CD14-positive monocyte (primary cell): ENCODE results near the gene KRT73. TPM values are rescaled to one million over a fixed set of nuclear protein-coding genes. Genes with fewer than 3 reads are reported as not detected.
A peak's percentile ranks its signal among the peaks of the same experiment; 100 is the strongest.

Source experiments
- DNase-seq, 3 donors: peaks; one replicate each; pipeline ENCODE4 v3.0.0-alpha.2; 2011 to 2022
- H2AFZ ChIP-seq: 2 replicates; pipeline ENCODE4 v1.6.0; 2012; ENCODE audit warnings: mild to moderate bottlenecking, low read depth, low read length, inconsistent platforms; ENCODE audit not compliant: insufficient read depth, poor library complexity, severe bottlenecking
- H3K27ac ChIP-seq, 2 donors: 1 replicate in 1 of 2; 2 replicates in 1 of 2; pipeline ENCODE4 v1.5.1; 2012 to 2013; ENCODE audit warnings: low read length in 2 of 2, control low read depth in 1 of 2, inconsistent platforms in 1 of 2, low read depth in 1 of 2, mild to moderate bottlenecking in 1 of 2
- H3K27me3 ChIP-seq, 2 donors: one replicate each; pipeline versions ENCODE4 v1.6.0 to v1.6.1; 2011 to 2013; ENCODE audit warnings: low read length in 2 of 2; ENCODE audit not compliant: control insufficient read depth in 2 of 2, insufficient read depth in 2 of 2
- H3K36me3 ChIP-seq, 2 donors: replicated peaks in 1 of 2; 1 replicate in 1 of 2; 2 replicates in 1 of 2; pipeline versions ENCODE4 v1.5.1 to v1.6.1; 2012 to 2013; ENCODE audit warnings: low read length in 2 of 2, control low read depth in 1 of 2, inconsistent platforms in 1 of 2, mild to moderate bottlenecking in 1 of 2; ENCODE audit not compliant: insufficient read depth in 2 of 2, control insufficient read depth in 1 of 2
- H3K4me1 ChIP-seq, 2 donors: 1 replicate in 1 of 2; 2 replicates in 1 of 2; pipeline versions ENCODE4 v1.5.1 to v1.6.1; 2012 to 2013; ENCODE audit warnings: low read length in 2 of 2, control low read depth in 1 of 2, inconsistent platforms in 1 of 2, mild to moderate bottlenecking in 1 of 2, moderate library complexity in 1 of 2; ENCODE audit not compliant: insufficient read depth in 2 of 2, control insufficient read depth in 1 of 2
- H3K4me2 ChIP-seq: replicated peaks from 2 replicates; pipeline ENCODE3; 2012; ENCODE audit warnings: low read length, moderate library complexity, mild to moderate bottlenecking; ENCODE audit not compliant: poor library complexity, severe bottlenecking; ENCODE audit errors: extremely low read depth
- H3K4me3 ChIP-seq, 3 experiments: fragments of 200-600 bp in 1 of 3; sonication (generic) in 1 of 3; replicated peaks in 1 of 3; 1 replicate in 2 of 3; 2 replicates in 1 of 3; pipeline ENCODE4 v1.5.1; 2011 to 2013; ENCODE audit warnings: low read length in 3 of 3, mild to moderate bottlenecking in 3 of 3, control low read depth in 2 of 3, low read depth in 2 of 3, inconsistent platforms in 1 of 3, moderate library complexity in 1 of 3
- H3K79me2 ChIP-seq: 2 replicates; pipeline ENCODE4 v1.6.0; 2012; ENCODE audit warnings: mild to moderate bottlenecking, control low read depth, inconsistent platforms, low read length, moderate library complexity; ENCODE audit not compliant: insufficient read depth
- H3K9ac ChIP-seq: 2 replicates; pipeline ENCODE4 v1.6.0; 2017; ENCODE audit warnings: low read length, mild to moderate bottlenecking; ENCODE audit not compliant: insufficient read depth, poor library complexity, severe bottlenecking
- H3K9me3 ChIP-seq, 2 donors: replicated peaks in 1 of 2; 1 replicate in 1 of 2; 2 replicates in 1 of 2; pipeline versions ENCODE4 v1.5.1 to v1.6.1; 2012 to 2013; ENCODE audit warnings: low read length in 2 of 2, control low read depth in 1 of 2; ENCODE audit not compliant: control insufficient read depth in 1 of 2, insufficient read depth in 1 of 2
- H4K20me1 ChIP-seq: 2 replicates; pipeline ENCODE4 v1.6.0; 2012; ENCODE audit warnings: mild to moderate bottlenecking, low read length, control low read depth, moderate library complexity; ENCODE audit not compliant: insufficient read depth
- H3K27ac Mint-ChIP-seq, 7 donors: one replicate each; pipeline ENCODE4 v1.8.0; 2020; ENCODE audit warnings: mild to moderate bottlenecking in 7 of 7, mixed read lengths in 7 of 7, moderate library complexity in 6 of 7, inconsistent platforms in 2 of 7
- H3K27me3 Mint-ChIP-seq, 3 donors: one replicate each; pipeline ENCODE4 v1.8.0; 2021 to 2022; ENCODE audit warnings: low read depth in 3 of 3, mild to moderate bottlenecking in 3 of 3, mixed read lengths in 3 of 3, moderate library complexity in 3 of 3, inconsistent platforms in 1 of 3
- H3K36me3 Mint-ChIP-seq, 2 donors: one replicate each; pipeline ENCODE4 v1.8.0; 2020; ENCODE audit warnings: mixed read lengths in 2 of 2, inconsistent platforms in 1 of 2, mild to moderate bottlenecking in 1 of 2
- H3K4me1 Mint-ChIP-seq: one replicate; pipeline ENCODE4 v1.8.0; 2020; ENCODE audit warnings: mild to moderate bottlenecking, mixed read lengths
- H3K4me3 Mint-ChIP-seq, 2 donors: one replicate each; pipeline ENCODE4 v1.8.0; 2020; ENCODE audit warnings: mild to moderate bottlenecking in 2 of 2, mixed read lengths in 2 of 2, moderate library complexity in 1 of 2
- H3K9me3 Mint-ChIP-seq, 7 donors: one replicate each; pipeline ENCODE4 v1.8.0; 2020 to 2022; ENCODE audit warnings: mixed read lengths in 7 of 7, mild to moderate bottlenecking in 6 of 7, moderate library complexity in 6 of 7, inconsistent platforms in 2 of 7
- CTCF ChIP-seq: fragments of 200-600 bp; IDR thresholded peaks from one replicate; pipeline ENCODE4 v1.8.0; 2022; ENCODE audit warnings: antibody characterized with exemption, mild to moderate bottlenecking
- WGBS: methylation state at CpG from one replicate; pipeline ENCODE4 v1.1.5; 2013; ENCODE audit warnings: missing lambda C conversion rate; ENCODE audit not compliant: insufficient coverage; 5-methylcytosine and 5-hydroxymethylcytosine counted together
- intact Hi-C, 2 donors: fragments of 100-400 bp; cut with micrococcal nuclease; formaldehyde crosslinking; loops; one replicate each; pipeline versions ENCODE4 v1.15.0 to v1.15.1; 2023
- polyA plus RNA-seq, 3 donors: library from polyadenylated mRNA; depleted of rRNA in 1 of 3; unstranded in 2 of 3; stranded (reverse) in 1 of 3; fragments of 300-500 nt in 2 of 3; fragments of >200 nt in 1 of 3; fragmentation: Illumina TruSeq in 2 of 3; gene quantifications; 1 replicate in 2 of 3; 2 replicates in 1 of 3; pipeline ENCODE4 v1.2.3, GENCODE V29; 2012 to 2021

Gene KRT73
- polyA plus RNA-seq, 3 donors = not detected

- Mint-ChIP-seq H3K9me3 (peaks cover 0 to 3% (median 0%) of the 10 kb centered on the region in 7 donors), H3K4me3 (peak overlapping the region in 1 of 2 donors; percentile 66), H3K4me1 (peaks cover 6% of the 10 kb centered on the region), H3K27ac (peak overlapping the region in 1 of 7 donors; percentile 61), H3K27me3 (peaks cover 4 to 6% (median 6%) of the 10 kb centered on the region in 3 donors), H3K36me3 (no peaks in the 10 kb centered on the region)
- H4K20me1 ChIP-seq = no peaks in the 10 kb centered on the region
- H3K9me3 ChIP-seq = no peaks in the 10 kb centered on the region
- peak overlapping the region; percentile 59 for H2AFZ ChIP-seq
- no peak for DNase-seq
- WGBS = no CpG with 5 or more reads among the region's 6 CpGs
- no peaks in the 10 kb centered on the region for H3K36me3 ChIP-seq
- H3K9ac ChIP-seq = no peak overlapping the region
- H3K27me3 ChIP-seq = no peaks in the 10 kb centered on the region
- TF ChIP-seq CTCF = no peak
- H3K4me1 ChIP-seq = peaks cover 10% of the 10 kb centered on the region in 2 donors
- H3K4me3 ChIP-seq = no peak overlapping the region
- no peak overlapping the region for H3K27ac ChIP-seq
- intact Hi-C loops = no loop called here
- no peak overlapping the region for H3K4me2 ChIP-seq
- H3K79me2 ChIP-seq = no peaks in the 10 kb centered on the region
Observed at GRCh38 chr12:52615208-52615868, 3.0 kb downstream of the KRT73 start.

GRCh38 chr12:52614381-52615207 lies 3.8 kb downstream of the KRT73 start:
- Histone ChIP-seq H3K9ac (no peak overlapping the region), H2AFZ (no peak overlapping the region), H3K27me3 (no peaks in the 10 kb centered on the region), H3K36me3 (no peaks in the 10 kb centered on the region), H3K27ac (no peak overlapping the region), H3K79me2 (no peaks in the 10 kb centered on the region), H3K4me2 (no peak overlapping the region), H3K9me3 (no peaks in the 10 kb centered on the region), H3K4me3 (no peak overlapping the region), H4K20me1 (no peaks in the 10 kb centered on the region), H3K4me1 (peaks cover 10% of the 10 kb centered on the region in 2 donors)
- H3K9me3 Mint-ChIP-seq = peaks cover 0 to 3% (median 0%) of the 10 kb centered on the region in 7 donors
- H3K27me3 Mint-ChIP-seq = peaks cover 4 to 10% (median 6%) of the 10 kb centered on the region in 3 donors
- WGBS = 94% methylated on average over 9 of the region's 10 CpGs
- intact Hi-C loops = no loop called here
- peak overlapping the region in 1 of 7 donors; percentile 23 for H3K27ac Mint-ChIP-seq
- no peak for DNase-seq
- H3K4me3 Mint-ChIP-seq = no peak overlapping the region
- peaks cover 6% of the 10 kb centered on the region for H3K4me1 Mint-ChIP-seq
- no peak for TF ChIP-seq CTCF
- H3K36me3 Mint-ChIP-seq = no peaks in the 10 kb centered on the region
